CD14-positive monocyte (primary cell): ENCODE results near the gene NPAS2. TPM values are rescaled to one million over a fixed set of nuclear protein-coding genes. Genes with fewer than 3 reads are reported as not detected.
A peak's percentile ranks its signal among the peaks of the same experiment; 100 is the strongest.

Experiments used
- DNase-seq, 3 donors: peaks; one replicate each; pipeline ENCODE4 v3.0.0-alpha.2; 2011 to 2022
- H2AFZ ChIP-seq: 2 replicates; pipeline ENCODE4 v1.6.0; 2012; ENCODE audit warnings: mild to moderate bottlenecking, low read depth, low read length, inconsistent platforms; ENCODE audit not compliant: insufficient read depth, poor library complexity, severe bottlenecking
- H3K27ac ChIP-seq, 2 donors: 1 replicate in 1 of 2; 2 replicates in 1 of 2; pipeline ENCODE4 v1.5.1; 2012 to 2013; ENCODE audit warnings: low read length in 2 of 2, control low read depth in 1 of 2, inconsistent platforms in 1 of 2, low read depth in 1 of 2, mild to moderate bottlenecking in 1 of 2
- H3K27me3 ChIP-seq, 2 donors: one replicate each; pipeline versions ENCODE4 v1.6.0 to v1.6.1; 2011 to 2013; ENCODE audit warnings: low read length in 2 of 2; ENCODE audit not compliant: control insufficient read depth in 2 of 2, insufficient read depth in 2 of 2
- H3K36me3 ChIP-seq, 2 donors: replicated peaks in 1 of 2; 1 replicate in 1 of 2; 2 replicates in 1 of 2; pipeline versions ENCODE4 v1.5.1 to v1.6.1; 2012 to 2013; ENCODE audit warnings: low read length in 2 of 2, control low read depth in 1 of 2, inconsistent platforms in 1 of 2, mild to moderate bottlenecking in 1 of 2; ENCODE audit not compliant: insufficient read depth in 2 of 2, control insufficient read depth in 1 of 2
- H3K4me1 ChIP-seq, 2 donors: 1 replicate in 1 of 2; 2 replicates in 1 of 2; pipeline versions ENCODE4 v1.5.1 to v1.6.1; 2012 to 2013; ENCODE audit warnings: low read length in 2 of 2, control low read depth in 1 of 2, inconsistent platforms in 1 of 2, mild to moderate bottlenecking in 1 of 2, moderate library complexity in 1 of 2; ENCODE audit not compliant: insufficient read depth in 2 of 2, control insufficient read depth in 1 of 2
- H3K4me2 ChIP-seq: replicated peaks from 2 replicates; pipeline ENCODE3; 2012; ENCODE audit warnings: low read length, moderate library complexity, mild to moderate bottlenecking; ENCODE audit not compliant: poor library complexity, severe bottlenecking; ENCODE audit errors: extremely low read depth
- H3K4me3 ChIP-seq, 3 experiments: fragments of 200-600 bp in 1 of 3; sonication (generic) in 1 of 3; replicated peaks in 1 of 3; 1 replicate in 2 of 3; 2 replicates in 1 of 3; pipeline ENCODE4 v1.5.1; 2011 to 2013; ENCODE audit warnings: low read length in 3 of 3, mild to moderate bottlenecking in 3 of 3, control low read depth in 2 of 3, low read depth in 2 of 3, inconsistent platforms in 1 of 3, moderate library complexity in 1 of 3
- H3K79me2 ChIP-seq: 2 replicates; pipeline ENCODE4 v1.6.0; 2012; ENCODE audit warnings: mild to moderate bottlenecking, control low read depth, inconsistent platforms, low read length, moderate library complexity; ENCODE audit not compliant: insufficient read depth
- H3K9ac ChIP-seq: 2 replicates; pipeline ENCODE4 v1.6.0; 2017; ENCODE audit warnings: low read length, mild to moderate bottlenecking; ENCODE audit not compliant: insufficient read depth, poor library complexity, severe bottlenecking
- H3K9me3 ChIP-seq, 2 donors: replicated peaks in 1 of 2; 1 replicate in 1 of 2; 2 replicates in 1 of 2; pipeline versions ENCODE4 v1.5.1 to v1.6.1; 2012 to 2013; ENCODE audit warnings: low read length in 2 of 2, control low read depth in 1 of 2; ENCODE audit not compliant: control insufficient read depth in 1 of 2, insufficient read depth in 1 of 2
- H4K20me1 ChIP-seq: 2 replicates; pipeline ENCODE4 v1.6.0; 2012; ENCODE audit warnings: mild to moderate bottlenecking, low read length, control low read depth, moderate library complexity; ENCODE audit not compliant: insufficient read depth
- H3K27ac Mint-ChIP-seq, 7 donors: one replicate each; pipeline ENCODE4 v1.8.0; 2020; ENCODE audit warnings: mild to moderate bottlenecking in 7 of 7, mixed read lengths in 7 of 7, moderate library complexity in 6 of 7, inconsistent platforms in 2 of 7
- H3K27me3 Mint-ChIP-seq, 3 donors: one replicate each; pipeline ENCODE4 v1.8.0; 2021 to 2022; ENCODE audit warnings: low read depth in 3 of 3, mild to moderate bottlenecking in 3 of 3, mixed read lengths in 3 of 3, moderate library complexity in 3 of 3, inconsistent platforms in 1 of 3
- H3K36me3 Mint-ChIP-seq, 2 donors: one replicate each; pipeline ENCODE4 v1.8.0; 2020; ENCODE audit warnings: mixed read lengths in 2 of 2, inconsistent platforms in 1 of 2, mild to moderate bottlenecking in 1 of 2
- H3K4me1 Mint-ChIP-seq: one replicate; pipeline ENCODE4 v1.8.0; 2020; ENCODE audit warnings: mild to moderate bottlenecking, mixed read lengths
- H3K4me3 Mint-ChIP-seq, 2 donors: one replicate each; pipeline ENCODE4 v1.8.0; 2020; ENCODE audit warnings: mild to moderate bottlenecking in 2 of 2, mixed read lengths in 2 of 2, moderate library complexity in 1 of 2
- H3K9me3 Mint-ChIP-seq, 7 donors: one replicate each; pipeline ENCODE4 v1.8.0; 2020 to 2022; ENCODE audit warnings: mixed read lengths in 7 of 7, mild to moderate bottlenecking in 6 of 7, moderate library complexity in 6 of 7, inconsistent platforms in 2 of 7
- WGBS: methylation state at CpG from one replicate; pipeline ENCODE4 v1.1.5; 2013; ENCODE audit warnings: missing lambda C conversion rate; ENCODE audit not compliant: insufficient coverage; 5-methylcytosine and 5-hydroxymethylcytosine counted together
- intact Hi-C, 2 donors: fragments of 100-400 bp; cut with micrococcal nuclease; formaldehyde crosslinking; loops; one replicate each; pipeline versions ENCODE4 v1.15.0 to v1.15.1; 2023
- polyA plus RNA-seq, 3 donors: library from polyadenylated mRNA; depleted of rRNA in 1 of 3; unstranded in 2 of 3; stranded (reverse) in 1 of 3; fragments of 300-500 nt in 2 of 3; fragments of >200 nt in 1 of 3; fragmentation: Illumina TruSeq in 2 of 3; gene quantifications; 1 replicate in 2 of 3; 2 replicates in 1 of 3; pipeline ENCODE4 v1.2.3, GENCODE V29; 2012 to 2021
- TF ChIP-seq, protein P1 (sequence below): fragments of 200-600 bp; IDR thresholded peaks from one replicate; pipeline ENCODE4 v1.8.0; 2022; ENCODE audit warnings: antibody characterized with exemption, mild to moderate bottlenecking

NPAS2 gene
- polyA plus RNA-seq, 3 donors, result not detected

DNA sequence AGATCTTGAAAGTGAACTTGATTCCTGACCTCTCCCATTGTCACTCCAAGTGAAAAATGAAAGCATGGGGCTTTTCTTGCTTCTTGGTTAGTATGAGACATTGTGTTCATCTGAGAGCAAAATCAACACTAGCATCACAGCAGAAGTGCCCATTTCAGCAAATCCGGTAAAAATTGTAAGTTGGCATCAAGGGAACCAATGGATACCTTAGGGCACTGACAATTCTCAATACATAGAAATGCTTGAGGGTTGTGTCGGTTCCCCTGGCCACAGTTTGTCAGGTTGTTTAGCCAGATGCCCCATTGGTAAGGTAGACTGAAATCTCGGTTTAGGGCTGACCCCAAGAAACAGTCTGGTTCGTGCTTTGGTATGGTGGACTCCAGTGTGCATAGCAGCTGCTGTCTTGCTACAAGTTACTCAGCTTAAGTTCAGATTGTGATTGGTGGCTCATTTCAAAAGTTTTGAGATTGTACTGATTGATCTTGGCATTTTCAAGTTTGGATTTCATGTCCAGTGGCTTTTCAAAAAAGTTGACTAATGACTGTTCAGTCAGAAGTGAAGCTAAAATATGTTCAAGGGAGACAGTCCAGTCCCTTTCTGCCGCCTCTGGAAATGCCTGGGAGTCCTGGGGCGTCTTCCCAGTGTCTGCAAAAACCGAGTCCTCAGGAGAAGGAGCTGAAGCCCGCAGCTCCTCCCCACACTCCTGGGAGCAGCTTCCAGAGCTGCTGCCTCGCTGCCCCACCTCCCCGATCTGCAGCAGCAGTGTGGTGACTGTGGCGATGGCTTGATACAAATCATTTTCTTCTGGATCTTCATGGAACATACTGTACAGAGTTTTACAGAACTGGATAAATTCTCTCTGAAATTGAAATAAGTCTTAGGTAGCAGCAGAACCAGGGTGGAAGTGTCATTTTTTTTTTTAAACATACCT lies 187.7 kb downstream of the NPAS2 start:
- Mint-ChIP-seq H3K27ac (peak overlapping the region in 2 of 7 donors; percentile 15 to 42), H3K36me3 (peaks cover 69 to 83% of the 10 kb centered on the region in 2 donors), H3K9me3 (peaks cover 0 to 1% (median 0%) of the 10 kb centered on the region in 7 donors), H3K4me3 (no peak overlapping the region), H3K27me3 (peaks cover 0 to 2% (median 0%) of the 10 kb centered on the region in 3 donors), H3K4me1 (peaks cover 29% of the 10 kb centered on the region)
- H3K4me3 ChIP-seq, result no peak overlapping the region
- 97% methylated on average over 6 of the region's 11 CpGs for whole genome bisulfite sequencing
- intact Hi-C loops, result no loop called here
- no peaks in the 10 kb centered on the region for H3K9me3 ChIP-seq
- DNase-seq, result no peak
- H3K36me3 ChIP-seq, result peaks cover 74 to 91% of the 10 kb centered on the region in 2 donors
- H3K27me3 ChIP-seq, result no peaks in the 10 kb centered on the region
- H3K27ac ChIP-seq, result no peak overlapping the region
- TF ChIP-seq, protein P1, sequence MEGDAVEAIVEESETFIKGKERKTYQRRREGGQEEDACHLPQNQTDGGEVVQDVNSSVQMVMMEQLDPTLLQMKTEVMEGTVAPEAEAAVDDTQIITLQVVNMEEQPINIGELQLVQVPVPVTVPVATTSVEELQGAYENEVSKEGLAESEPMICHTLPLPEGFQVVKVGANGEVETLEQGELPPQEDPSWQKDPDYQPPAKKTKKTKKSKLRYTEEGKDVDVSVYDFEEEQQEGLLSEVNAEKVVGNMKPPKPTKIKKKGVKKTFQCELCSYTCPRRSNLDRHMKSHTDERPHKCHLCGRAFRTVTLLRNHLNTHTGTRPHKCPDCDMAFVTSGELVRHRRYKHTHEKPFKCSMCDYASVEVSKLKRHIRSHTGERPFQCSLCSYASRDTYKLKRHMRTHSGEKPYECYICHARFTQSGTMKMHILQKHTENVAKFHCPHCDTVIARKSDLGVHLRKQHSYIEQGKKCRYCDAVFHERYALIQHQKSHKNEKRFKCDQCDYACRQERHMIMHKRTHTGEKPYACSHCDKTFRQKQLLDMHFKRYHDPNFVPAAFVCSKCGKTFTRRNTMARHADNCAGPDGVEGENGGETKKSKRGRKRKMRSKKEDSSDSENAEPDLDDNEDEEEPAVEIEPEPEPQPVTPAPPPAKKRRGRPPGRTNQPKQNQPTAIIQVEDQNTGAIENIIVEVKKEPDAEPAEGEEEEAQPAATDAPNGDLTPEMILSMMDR, result no peak
- peaks cover 49% of the 10 kb centered on the region for H3K79me2 ChIP-seq
- H3K4me2 ChIP-seq, result no peak overlapping the region
- H3K4me1 ChIP-seq, result peaks cover 12 to 19% of the 10 kb centered on the region in 2 donors
- H4K20me1 ChIP-seq, result peaks cover 98% of the 10 kb centered on the region
- H2AFZ ChIP-seq, result no peak overlapping the region
- H3K9ac ChIP-seq, result no peak overlapping the region

DNA sequence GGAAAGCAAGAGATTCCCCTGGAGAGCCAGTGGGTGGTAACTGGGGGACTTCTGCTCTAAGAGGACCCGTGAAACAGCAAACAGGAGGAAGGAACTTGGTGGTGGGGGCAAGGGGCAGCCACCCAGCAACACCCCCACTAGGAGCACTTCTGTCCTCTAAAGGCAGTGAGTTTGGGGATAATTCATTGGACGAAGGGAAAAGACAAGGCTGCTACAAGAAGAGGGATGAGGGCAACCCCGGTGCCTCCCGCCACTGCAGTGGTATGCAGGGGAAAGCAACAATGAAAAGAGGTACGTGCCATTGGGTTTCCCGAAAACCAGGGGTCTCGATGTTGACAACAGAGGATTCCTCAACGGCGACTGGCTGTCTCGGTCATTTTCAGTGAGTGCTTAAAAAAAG lies 191.2 kb downstream of the NPAS2 start:
- DNase-seq, result no peak
- TF ChIP-seq, protein P1, result no peak
- peaks cover 20% of the 10 kb centered on the region for H3K79me2 ChIP-seq
- peaks cover 55 to 72% of the 10 kb centered on the region in 2 donors for H3K36me3 Mint-ChIP-seq
- no peak overlapping the region for H3K4me3 ChIP-seq
- H3K9me3 Mint-ChIP-seq, result no peaks in the 10 kb centered on the region
- H3K4me2 ChIP-seq, result no peak overlapping the region
- no peak overlapping the region for H3K27ac ChIP-seq
- no peak overlapping the region for H3K4me3 Mint-ChIP-seq
- no peak overlapping the region for H3K9ac ChIP-seq
- H3K9me3 ChIP-seq, result no peaks in the 10 kb centered on the region
- H3K4me1 Mint-ChIP-seq, result peaks cover 5% of the 10 kb centered on the region
- H3K27ac Mint-ChIP-seq, result peak overlapping the region in 2 of 7 donors; percentile 1 to 86
- H3K27me3 Mint-ChIP-seq, result no peaks in the 10 kb centered on the region
- H3K27me3 ChIP-seq, result no peaks in the 10 kb centered on the region
- WGBS, result 78% methylated on average over 4 of the region's 10 CpGs
- H3K4me1 ChIP-seq, result no peaks in the 10 kb centered on the region
- no peak overlapping the region for H2AFZ ChIP-seq
- peaks cover 63 to 85% of the 10 kb centered on the region in 2 donors for H3K36me3 ChIP-seq
- peaks cover 81% of the 10 kb centered on the region for H4K20me1 ChIP-seq
- intact Hi-C loops, result loop anchor here (5.0 to 10.0 kb wide), 3 partner anchors 141 to 824 kb away; partner anchors contain the start of gene TBC1D8 (in 2 of the 2)
